HG03378 (cell line): ENCODE results near the gene KLK15.
"Not testable (repeated sequence)": the region's sequence is repeated elsewhere in the genome, so short reads cannot be mapped to it uniquely, and the experiment has no call there.

Experiments used
- ATAC-seq: cut with Tn5 transposase; IDR thresholded peaks from one replicate; pipeline ENCODE4 v1.9.1; 2021; ENCODE audit warnings: mild to moderate bottlenecking, moderate library complexity; ENCODE audit not compliant: unreplicated experiment

The KLK15 gene

DNA sequence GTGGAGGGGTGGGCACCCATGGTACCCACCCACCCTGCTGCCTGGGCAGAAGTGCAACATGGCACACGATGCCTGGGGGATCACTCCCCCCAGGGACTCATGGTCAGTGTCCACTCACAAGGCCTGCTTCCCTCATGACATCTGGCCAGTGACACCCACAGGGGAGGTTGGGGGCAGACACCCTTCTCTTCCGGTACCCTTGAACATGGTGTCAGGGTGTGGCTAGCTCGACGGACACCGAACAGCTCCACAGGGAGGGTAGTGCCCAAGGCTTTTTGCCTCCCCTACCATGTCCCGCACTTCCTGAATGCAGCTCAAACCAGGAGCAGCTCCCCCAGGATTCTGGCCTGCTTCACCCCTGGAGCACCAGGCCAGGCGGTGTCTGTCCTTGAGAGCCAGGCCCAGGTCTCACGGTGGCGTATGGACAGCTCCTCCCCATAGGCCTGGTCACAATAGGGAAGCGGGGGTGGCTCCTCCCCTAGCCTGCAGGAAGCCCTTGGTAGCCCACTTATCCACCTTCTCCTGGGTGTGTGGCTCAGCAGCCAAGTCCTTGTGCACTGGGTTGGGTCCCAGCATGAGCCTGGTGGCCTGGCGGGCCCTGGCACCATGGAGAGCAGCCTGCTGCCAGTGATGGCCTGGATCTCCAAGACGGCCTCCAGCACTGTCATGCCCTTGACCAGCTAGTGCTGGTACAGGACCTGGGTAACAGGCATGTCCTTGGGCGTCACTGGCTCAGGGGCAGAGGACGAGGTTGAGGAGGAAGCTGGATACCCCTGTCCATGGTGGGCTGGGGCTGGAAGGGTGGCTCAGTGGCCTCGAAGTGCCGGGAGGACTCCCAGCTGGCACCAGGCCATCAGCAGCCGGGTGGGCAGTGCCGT lies 35.4 kb downstream of the KLK15 start:
- ATAC-seq, result no peak

DNA sequence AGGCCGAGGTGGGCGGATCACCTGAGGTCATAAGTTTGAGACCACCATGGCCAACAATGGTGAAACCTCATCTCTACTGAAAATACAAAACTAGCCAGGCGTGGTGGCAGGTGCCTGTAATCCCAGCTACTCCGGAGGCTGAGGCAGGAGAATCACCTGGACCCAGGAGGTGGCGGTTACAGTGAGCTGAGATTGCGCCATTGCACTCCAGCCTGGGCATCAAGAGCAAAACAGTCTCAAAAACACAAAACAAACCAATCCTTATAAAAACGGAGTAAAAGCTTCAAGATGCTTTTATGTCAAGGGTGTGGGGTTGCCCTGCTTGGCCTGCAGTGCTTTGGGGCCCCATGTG lies 36.0 kb downstream of the KLK15 start:
- ATAC-seq, result no peak

DNA sequence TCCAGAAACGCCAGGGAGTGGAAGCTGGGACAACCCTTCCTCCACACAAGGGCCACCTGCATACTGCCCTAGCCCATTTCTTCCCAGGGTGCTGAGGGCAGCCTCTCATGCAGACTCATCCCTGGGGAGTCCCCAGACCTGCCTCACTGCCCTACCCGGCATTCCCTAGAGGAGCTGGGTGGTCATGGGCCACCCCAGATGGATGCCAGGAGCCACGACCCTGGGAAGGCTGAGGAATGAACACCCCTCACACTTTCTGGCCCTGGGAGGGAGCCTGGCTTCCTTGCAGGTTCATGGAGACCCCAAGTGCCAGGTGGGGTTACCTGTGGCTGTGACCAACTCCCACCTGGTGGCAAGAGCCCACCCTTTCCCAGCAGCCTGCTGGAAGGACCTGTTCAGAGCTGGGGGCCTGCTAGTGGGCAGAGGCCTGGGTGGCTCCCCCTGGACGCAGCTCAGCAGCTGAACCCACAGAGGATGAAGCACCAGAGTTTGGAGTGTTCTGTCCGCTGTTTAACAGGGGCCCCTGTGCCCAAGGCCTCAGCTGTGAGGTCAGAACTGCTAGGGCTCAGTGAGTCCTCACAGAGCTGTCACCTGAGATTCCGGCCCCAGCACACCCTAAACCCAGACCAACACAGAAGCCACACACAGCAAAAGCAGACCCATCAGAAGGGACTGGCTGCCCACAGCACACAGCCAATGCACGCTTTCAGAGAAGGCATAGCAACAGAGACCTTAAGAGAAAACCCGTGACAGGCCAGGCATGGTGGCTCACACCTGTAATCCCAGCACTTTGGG lies 36.5 kb downstream of the KLK15 start:
- no peak for ATAC-seq

DNA sequence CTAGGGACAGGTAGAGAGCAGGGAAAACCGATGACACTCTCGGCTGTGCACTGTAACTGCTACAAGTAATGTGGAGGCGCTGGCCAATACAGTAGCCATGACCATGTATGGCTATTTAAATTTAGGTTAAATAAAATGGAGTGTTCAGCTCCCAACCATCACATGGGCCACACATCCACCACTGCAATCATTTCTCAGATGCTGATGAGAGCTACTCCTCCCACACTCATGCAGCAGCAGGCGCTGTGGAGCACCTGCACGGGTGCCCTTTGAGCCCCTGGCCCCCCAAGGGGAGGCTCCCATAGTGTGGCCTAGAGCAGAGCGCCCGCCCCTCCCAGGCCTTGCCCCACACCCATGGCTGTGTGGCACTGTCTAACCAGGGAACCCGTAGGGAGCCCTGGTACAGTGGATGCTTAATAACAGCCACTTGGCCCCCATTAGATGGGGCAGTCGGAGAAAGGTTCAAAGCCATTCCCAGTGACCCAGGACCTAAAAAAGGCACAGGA lies 37.2 kb downstream of the KLK15 start:
- no peak for ATAC-seq

DNA sequence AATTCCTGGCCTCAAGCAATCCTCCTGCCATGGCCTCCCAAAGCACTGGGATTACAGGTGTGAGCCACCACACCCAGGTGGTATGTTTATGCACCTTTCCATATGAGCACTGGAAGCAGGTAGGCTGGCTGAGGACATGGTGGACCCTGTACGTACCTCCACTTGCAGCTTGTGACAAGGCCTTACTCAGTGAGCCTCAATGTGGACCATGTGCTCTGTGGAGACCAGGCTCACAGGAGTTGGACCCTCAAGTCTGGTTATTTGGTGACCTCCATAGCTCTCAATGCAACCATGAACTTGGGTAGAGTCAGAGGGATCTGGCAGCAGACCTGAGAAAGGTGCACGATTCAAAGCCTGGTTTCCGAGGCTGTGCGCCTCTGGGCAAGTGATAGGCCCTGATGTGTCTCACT lies 37.7 kb downstream of the KLK15 start:
- ATAC-seq, result no peak

DNA sequence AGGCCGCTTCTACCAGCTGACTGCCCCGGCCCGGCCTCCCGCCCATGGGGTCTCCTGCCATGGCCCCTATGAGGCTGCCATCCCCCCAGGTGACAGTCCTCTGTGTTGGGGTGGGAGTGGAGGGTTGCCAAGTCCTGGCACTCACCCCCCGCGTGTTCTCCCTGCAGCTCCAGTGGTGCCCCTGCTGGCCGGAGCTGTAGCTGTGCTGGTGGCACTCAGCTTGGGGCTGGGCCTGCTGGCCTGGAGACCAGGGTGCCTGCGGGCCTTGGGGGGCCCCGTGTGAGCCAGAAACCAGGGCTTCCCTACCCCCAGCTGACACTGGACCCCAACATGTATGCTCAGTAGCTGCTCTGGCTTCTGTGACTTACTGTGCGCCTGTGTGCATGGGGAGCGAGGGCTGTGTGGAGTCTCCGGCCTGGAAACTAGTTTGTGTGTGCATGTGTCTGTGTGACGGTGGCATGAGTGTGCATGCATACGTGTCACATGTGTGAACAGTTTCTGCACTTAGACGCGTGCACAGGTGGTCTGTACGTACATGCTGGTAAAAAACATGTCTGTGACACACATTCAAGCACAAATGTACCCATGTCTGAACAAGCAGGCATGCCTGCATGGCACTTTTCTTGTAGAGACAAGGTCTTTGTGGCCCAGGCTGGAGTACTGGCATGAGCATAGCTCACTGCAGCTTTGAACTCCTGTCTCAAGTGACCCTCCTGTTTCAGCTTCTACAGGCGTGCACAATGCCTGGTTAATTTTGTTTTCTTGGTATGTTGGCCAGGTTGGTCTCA lies 38.3 kb downstream of the KLK15 start:
- no peak for ATAC-seq

DNA sequence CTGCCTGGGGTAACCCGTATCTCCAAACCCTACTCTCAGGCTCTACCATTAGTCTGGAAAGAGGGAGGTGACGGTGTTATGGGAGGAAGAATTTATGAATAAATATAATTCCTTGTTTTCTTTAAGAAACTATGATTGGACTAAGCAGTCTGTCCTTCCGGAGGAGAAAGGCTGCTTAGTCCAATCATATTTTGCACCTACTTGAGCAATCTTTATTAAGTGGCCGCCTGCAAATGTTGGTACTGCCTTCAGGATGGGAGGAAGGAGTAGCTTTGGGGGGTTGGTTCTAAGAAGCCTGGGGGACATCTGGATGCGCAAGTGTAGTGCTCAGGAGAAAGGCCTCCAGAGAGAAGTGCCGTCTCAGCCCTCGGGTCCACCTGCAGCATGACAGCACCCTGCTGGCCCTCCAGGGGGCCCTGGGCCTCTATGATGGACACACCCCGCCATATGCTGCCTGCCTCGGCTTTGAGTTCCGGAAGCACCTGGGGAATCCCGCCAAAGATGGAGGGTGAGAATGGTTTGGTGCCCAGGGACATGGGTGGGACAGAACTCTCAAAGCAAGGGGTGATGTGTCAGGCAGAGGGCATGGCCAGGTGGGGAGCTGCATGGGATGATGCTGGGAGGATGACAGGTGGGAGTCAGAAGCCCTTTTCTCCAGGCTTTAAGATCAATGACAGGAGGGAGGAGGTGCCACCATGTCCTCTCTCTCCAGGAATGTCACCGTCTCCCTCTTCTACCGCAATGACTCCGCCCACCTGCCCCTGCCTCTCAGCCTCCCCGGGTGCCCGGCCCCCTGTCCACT lies 39.1 kb downstream of the KLK15 start:
- ATAC-seq, result no peak

DNA sequence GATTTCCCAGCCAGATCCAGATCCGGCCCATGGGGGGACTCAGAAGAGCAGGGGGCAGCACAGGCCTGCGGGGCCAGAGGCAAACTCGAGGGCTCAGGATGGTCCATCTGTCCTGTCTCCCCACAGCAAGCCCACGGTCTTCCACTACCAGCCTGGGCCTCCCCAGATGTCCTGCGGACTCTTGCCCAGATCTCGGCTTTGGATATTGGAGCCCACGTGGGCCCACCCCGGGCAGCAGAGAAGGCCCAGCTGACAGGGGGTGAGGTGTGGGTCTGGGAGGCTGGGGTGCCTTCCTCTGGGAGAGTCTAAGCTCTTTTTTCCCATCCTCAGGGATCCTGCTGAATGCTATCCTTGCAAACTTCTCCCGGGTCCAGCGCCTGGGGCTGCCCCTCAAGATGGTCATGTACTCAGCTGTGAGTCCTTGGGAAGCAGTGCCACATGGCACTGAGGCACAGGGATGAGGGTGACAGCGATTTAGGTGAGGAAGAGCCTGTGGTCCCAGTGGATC lies 39.8 kb downstream of the KLK15 start:
- ATAC-seq, result no peak

DNA sequence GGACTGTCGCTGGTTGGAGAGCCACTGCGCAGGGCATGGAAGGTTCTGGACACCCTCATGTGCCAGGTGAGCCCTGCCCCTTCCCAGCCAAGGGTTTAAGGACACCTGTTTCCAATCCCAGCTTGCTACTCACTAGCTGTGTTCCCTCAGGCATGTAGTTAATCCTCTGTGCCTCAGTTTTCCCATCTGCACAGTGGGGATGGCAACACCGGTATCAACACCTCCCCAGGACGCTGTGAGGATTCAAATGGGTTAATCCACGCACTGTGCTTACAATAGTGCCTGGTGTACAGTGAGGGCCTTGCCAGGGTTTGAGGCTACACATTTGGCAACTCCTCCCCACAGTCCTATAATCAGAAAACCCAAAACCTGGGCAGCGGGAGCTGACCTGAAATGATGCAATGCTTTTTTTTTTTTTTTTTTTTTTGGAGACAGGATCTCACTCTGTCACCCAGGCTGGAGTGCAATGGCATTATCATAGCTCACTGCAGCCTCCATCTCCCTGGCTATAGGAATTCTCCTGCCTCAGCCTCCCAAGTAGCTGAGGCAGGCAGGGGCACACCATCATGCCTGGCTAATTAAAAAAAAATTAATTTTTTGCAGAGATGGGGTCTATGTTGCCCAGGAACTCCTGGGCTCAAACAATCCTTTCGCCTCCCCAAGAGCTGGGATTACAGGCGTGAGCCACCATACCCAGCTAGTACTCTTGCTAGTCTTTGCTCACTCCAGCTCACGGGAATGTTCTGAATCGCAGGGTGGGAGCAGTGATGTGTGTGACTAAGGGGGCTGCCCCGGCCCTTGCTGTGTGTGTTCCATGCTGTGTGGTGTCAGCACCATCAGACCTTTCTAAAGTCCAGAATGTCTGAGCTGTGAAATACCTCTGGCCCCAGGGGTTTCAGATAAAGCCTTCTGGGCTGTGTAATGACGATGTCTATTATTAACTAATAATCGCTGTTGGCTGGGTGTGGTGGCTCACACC lies 40.8 kb downstream of the KLK15 start:
- ATAC-seq, result no peak

DNA sequence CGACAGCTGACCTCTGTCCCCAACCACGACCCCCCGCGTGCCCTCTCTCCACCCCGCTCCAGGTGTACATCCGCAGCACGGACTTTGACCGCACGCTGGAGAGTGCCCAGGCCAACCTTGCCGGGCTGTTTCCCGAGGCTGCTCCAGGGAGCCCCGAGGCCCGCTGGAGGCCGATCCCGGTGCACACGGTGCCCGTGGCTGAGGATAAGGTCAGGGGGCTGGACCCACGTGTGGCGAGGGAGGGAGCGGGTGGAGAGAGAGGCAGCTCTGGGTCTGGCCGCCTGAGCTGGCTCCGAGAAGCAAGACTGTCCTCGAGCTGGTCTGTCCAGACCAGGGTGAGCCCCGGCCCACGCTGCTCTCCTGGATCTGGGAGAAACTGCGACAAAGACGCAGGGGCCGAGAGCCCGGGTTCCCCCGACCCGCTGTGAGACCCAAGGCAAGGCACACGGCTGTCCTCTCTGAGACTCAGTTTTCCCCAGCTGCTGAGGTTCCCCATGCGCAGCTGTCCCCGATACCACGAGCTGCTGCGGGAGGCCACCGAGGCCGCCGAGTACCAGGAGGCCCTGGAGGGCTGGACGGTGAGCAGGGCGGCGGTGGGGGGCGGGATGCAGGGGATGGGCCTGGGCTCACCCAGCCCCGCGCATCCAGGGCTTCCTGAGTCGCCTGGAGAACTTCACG lies 41.6 kb downstream of the KLK15 start:
- ATAC-seq, result no peak

DNA sequence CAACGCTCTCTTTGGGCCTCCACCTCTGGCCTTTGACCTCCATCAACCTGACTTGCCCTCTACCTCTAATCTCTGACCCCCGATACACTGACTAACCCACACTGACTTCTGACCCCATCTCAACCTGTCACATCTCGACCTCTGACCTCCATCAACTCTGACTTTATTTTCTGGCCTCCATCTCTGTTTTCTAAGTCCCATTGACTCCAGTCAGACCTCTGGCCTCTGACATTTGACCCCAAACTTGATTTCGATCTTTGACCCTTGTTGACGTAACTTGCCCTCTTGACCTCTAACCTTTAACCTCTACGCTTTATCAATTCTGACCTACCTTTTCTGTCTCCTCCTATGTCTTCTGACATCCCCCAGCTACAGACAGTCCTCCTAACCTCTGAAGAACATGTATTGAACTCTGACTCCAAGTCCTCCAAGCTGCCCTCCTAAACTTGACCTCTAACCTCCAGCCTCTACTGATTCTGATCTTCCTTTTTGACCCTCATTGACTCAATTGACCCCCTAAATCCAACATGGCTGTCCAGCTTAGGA lies 42.4 kb downstream of the KLK15 start:
- no peak for ATAC-seq

DNA sequence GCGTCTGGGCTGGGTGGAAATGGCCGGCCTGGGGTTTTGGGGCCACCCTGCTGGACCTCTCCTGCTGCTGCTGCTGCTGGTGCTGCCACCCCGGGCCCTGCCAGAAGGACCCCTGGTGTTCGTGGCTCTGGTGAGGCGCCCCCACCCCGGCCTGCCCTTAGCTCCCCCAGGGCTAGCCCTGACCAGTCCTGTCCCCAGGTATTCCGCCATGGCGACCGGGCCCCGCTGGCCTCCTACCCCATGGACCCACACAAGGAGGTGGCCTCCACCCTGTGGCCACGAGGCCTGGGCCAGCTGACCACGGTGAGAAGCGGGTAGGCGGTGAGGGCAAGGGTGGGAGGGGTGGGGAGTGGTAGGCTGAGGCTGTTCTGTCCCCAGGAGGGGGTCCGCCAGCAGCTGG lies 43.0 kb downstream of the KLK15 start, which contains the start of gene ACP4:
Gene ACP4 (plus strand): TSS at position 20 of the 400 bp plus-strand sequence. CDS start 0 bp downstream, at position 20.
- ATAC-seq, result no peak

DNA sequence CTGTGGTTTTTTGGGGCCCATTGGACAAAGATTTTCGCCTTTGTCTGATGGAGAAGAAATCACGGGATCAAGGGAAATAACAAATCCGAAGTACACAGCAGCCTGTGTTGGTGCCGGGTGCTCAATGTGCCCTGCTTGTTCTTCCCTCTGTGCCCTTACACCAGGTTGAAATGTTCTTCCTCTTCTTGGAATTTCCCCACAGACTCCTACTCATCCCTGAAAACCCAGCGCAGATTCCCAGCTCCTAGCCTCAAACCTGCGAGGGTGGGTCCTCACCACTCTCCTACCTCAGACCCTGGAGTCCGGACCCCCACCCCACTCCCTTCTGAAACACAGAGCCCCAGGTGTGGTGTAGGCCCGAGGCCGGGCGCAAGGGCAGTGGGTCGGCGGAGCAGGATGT lies 48.0 kb downstream of the KLK15 start:
- ATAC-seq, result no peak

DNA sequence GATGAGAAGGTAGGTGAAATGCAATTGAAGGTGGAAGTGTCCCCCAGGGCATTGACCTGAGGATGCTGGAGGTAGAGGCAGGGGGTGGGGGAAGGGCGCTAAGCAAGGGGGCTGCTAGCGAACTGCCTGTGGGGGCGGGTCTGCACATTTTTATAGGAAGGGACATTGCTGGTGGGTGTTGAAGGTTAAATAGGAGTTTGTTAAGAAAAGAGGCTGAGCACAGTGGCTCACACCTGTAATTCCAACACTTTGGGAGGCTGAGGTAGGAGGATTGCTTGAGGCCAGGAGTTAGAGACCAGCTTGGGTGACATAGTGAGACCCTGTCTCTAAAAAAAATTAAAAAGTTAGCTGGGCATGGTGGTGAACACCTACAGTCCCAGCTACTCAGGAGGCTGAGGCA lies 48.7 kb downstream of the KLK15 start:
- no peak for ATAC-seq

DNA sequence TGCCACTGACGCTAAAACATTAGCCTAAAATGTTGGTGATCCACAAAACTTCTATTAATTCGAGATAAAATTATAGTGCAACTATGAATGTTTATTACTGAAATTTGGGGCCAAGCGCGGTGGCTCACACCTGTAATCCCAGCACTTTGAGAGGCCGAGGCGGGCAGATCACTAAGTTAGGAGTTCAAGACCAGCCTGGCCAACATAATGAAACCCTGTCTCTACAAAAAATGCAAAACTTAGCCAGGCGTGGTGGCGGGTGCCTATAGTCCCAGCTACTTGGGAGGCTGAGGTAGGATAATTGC lies 49.6 kb downstream of the KLK15 start:
- ATAC-seq, result not testable (repeated sequence)

DNA sequence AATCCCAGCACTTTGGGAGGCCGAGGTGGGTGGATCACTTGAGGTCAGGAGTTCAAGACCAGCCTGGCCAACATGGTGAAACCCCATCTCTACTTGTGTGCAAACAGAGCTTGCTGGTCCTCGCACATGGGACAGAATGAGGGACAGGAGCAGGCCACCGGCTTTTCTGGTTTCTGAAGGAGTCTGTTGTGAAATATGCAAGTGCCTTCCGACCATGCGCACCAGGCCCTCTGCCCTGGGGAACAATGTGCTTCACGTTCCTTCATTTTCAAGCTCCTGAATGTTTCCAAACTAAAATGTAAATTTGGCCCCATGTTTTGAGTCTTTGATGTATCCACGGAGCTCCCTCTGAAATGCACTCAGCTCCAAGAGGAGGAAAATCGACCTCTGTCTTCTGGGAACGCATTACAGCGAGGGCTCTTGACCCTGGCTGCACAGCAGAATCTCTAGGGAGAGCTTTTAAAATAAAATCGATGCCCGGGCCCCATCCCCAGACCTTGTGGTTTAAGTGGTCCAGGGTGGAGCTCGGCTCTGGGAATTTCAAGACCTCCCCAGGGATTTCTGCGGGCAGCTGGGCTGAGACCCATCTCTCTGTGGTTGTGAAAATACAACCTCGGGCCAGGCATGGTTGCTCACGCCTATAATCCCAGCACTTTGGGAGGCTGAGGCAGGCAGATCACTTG lies 52.5 kb downstream of the KLK15 start:
- no peak for ATAC-seq
